ENCODE data around the gene DIAPH2. TPM values are rescaled to one million over a fixed set of nuclear protein-coding genes. Genes with fewer than 3 reads are reported as not detected.

The DIAPH2 gene
- total and polyA plus RNA-seq, 9 of the 15 experiments (the other 6 are each of a cell fraction or from before 2014, with no cell fraction given): 0.01 to 0.18 (median 0.07) TPM; not detected in 1

DNA sequence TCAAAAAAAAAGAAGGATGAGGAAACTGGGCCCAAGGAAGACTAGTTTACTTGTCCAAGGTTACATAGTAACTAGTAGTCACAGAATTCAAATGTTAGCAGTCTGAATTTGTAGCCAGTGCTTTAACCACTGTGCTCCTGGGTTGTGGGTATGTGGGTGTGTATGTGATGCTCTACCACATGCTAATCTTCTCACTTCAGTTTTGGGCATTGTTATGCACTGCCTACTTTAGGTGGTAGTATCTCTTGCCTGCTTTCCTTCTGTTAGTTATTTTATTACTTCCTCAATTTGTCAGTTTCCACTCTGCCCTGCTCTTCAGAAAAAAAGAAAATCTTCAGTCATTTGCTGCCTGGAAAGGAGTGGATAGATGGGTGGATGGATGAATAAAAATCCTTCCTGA is 418.3 kb downstream of the DIAPH2 start:
- no peak overlapping the region for H3K4me3 ChIP-seq
- no peaks in the 10 kb centered on the region for H3K36me3 ChIP-seq (ENCODE audit: control insufficient read depth, insufficient read depth, low read length)
- FAIRE-seq (no peak), ATAC-seq (no peak), DNase-seq (ENCODE audit: extremely low read depth in 1 of 4, low spot score in 3 of 4) (no peak)
- no peaks in the 10 kb centered on the region for H3K4me1 ChIP-seq (replicated peaks in 1 of 2; ENCODE audit: control insufficient read depth in 2 of 2, insufficient read depth in 2 of 2, low read length in 2 of 2)
- no peaks in the 10 kb centered on the region for H3K9me1 ChIP-seq (ENCODE audit: control insufficient read depth, insufficient read depth, low read length)
- H4K20me1 ChIP-seq (replicated peaks; ENCODE audit: control insufficient read depth, insufficient read depth, low read length): no peaks in the 10 kb centered on the region
- no peak overlapping the region for H3K27ac ChIP-seq (ENCODE audit: extremely low read depth, low read depth, low read length)
- no peaks in the 10 kb centered on the region for H3K79me2 ChIP-seq (ENCODE audit: control insufficient read depth, insufficient read depth, low read length)
- in situ Hi-C loops (cut with MboI) (no loop called here), intact Hi-C loops (cut with micrococcal nuclease) (no loop called here)
- H3K4me2 ChIP-seq (ENCODE audit: insufficient read depth, low read length): no peak overlapping the region
- H2AFZ ChIP-seq (ENCODE audit: low read depth, low read length): no peak overlapping the region
- no peaks in the 10 kb centered on the region for H3K9me3 ChIP-seq (replicated peaks; ENCODE audit: control insufficient read depth, insufficient read depth, low read depth, low read length)
- H3K27me3 ChIP-seq (ENCODE audit: control insufficient read depth in 2 of 2, insufficient read depth in 2 of 2, low read length in 2 of 2): no peaks in the 10 kb centered on the region
- POLR2A ChIA-PET: no interaction called here
- CTCF ChIA-PET (ENCODE audit: low intra/inter-chr PET ratio): no interaction called here
- H3K9ac ChIP-seq (ENCODE audit: insufficient read depth in 1 of 2, low read depth in 2 of 2, low read length in 2 of 2): no peak overlapping the region
- no TSS peak for BruUV-seq (replicated peaks)
- TF ChIP-seq DPF2 (IDR thresholded peaks at IDR 0.05) (no peak), SUPT5H (IDR thresholded peaks at IDR 0.05) (no peak), SMARCA4 (IDR thresholded peaks at IDR 0.05) (no peak), ZNF212 (CRISPR knock-in tag; IDR thresholded peaks at IDR 0.05) (no peak), REST (IDR thresholded peaks at IDR 0.05; ENCODE audit: borderline replicate concordance) (no peak), REST (CRISPR knock-in tag; IDR thresholded peaks at IDR 0.05; ENCODE audit: low read depth) (no peak)
- TF ChIP-seq, protein P1, sequence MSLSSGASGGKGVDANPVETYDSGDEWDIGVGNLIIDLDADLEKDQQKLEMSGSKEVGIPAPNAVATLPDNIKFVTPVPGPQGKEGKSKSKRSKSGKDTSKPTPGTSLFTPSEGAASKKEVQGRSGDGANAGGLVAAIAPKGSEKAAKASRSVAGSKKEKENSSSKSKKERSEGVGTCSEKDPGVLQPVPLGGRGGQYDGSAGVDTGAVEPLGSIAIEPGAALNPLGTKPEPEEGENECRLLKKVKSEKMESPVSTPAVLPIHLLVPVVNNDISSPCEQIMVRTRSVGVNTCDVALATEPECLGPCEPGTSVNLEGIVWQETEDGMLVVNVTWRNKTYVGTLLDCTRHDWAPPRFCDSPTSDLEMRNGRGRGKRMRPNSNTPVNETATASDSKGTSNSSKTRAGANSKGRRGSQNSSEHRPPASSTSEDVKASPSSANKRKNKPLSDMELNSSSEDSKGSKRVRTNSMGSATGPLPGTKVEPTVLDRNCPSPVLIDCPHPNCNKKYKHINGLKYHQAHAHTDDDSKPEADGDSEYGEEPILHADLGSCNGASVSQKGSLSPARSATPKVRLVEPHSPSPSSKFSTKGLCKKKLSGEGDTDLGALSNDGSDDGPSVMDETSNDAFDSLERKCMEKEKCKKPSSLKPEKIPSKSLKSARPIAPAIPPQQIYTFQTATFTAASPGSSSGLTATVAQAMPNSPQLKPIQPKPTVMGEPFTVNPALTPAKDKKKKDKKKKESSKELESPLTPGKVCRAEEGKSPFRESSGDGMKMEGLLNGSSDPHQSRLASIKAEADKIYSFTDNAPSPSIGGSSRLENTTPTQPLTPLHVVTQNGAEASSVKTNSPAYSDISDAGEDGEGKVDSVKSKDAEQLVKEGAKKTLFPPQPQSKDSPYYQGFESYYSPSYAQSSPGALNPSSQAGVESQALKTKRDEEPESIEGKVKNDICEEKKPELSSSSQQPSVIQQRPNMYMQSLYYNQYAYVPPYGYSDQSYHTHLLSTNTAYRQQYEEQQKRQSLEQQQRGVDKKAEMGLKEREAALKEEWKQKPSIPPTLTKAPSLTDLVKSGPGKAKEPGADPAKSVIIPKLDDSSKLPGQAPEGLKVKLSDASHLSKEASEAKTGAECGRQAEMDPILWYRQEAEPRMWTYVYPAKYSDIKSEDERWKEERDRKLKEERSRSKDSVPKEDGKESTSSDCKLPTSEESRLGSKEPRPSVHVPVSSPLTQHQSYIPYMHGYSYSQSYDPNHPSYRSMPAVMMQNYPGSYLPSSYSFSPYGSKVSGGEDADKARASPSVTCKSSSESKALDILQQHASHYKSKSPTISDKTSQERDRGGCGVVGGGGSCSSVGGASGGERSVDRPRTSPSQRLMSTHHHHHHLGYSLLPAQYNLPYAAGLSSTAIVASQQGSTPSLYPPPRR (CRISPR knock-in tag; IDR thresholded peaks at IDR 0.05; ENCODE audit: borderline replicate concordance): no peak
- TF ChIP-seq, protein P2, sequence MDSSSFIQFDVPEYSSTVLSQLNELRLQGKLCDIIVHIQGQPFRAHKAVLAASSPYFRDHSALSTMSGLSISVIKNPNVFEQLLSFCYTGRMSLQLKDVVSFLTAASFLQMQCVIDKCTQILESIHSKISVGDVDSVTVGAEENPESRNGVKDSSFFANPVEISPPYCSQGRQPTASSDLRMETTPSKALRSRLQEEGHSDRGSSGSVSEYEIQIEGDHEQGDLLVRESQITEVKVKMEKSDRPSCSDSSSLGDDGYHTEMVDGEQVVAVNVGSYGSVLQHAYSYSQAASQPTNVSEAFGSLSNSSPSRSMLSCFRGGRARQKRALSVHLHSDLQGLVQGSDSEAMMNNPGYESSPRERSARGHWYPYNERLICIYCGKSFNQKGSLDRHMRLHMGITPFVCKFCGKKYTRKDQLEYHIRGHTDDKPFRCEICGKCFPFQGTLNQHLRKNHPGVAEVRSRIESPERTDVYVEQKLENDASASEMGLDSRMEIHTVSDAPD (CRISPR knock-in tag; IDR thresholded peaks at IDR 0.05): no peak
